Fibroblast of lung (primary cell): ENCODE results near the gene WNT6. TPM values are rescaled to one million over a fixed set of nuclear protein-coding genes. Genes with fewer than 3 reads are reported as not detected.
A peak's percentile ranks its signal among the peaks of the same experiment; 100 is the strongest.

Experiments used
- DNase-seq, 2 donors: peaks; one replicate each; pipeline versions ENCODE4 v3.0.0 to v3.0.0-alpha.2; 2010; ENCODE audit warnings: low read depth in 2 of 2
- H2AFZ ChIP-seq: 2 replicates; pipeline ENCODE4 v1.5.1; 2012; ENCODE audit warnings: low read length, control low read depth, inconsistent platforms
- H3K27ac ChIP-seq: 2 replicates; pipeline ENCODE4 v1.5.1; 2011; ENCODE audit warnings: low read length, control low read depth; ENCODE audit not compliant: insufficient read depth
- H3K27me3 ChIP-seq: 2 replicates; pipeline ENCODE4 v1.5.1; 2011; ENCODE audit warnings: mild to moderate bottlenecking, low read length; ENCODE audit not compliant: control insufficient read depth, insufficient read depth
- H3K36me3 ChIP-seq: 2 replicates; pipeline ENCODE4 v1.5.1; 2011; ENCODE audit warnings: low read length; ENCODE audit not compliant: control insufficient read depth, insufficient read depth
- H3K4me1 ChIP-seq: 2 replicates; pipeline ENCODE4 v1.5.1; 2011; ENCODE audit warnings: low read length; ENCODE audit not compliant: control insufficient read depth, insufficient read depth; ENCODE audit errors: extremely low read depth
- H3K4me2 ChIP-seq: 2 replicates; pipeline ENCODE4 v1.5.1; 2011; ENCODE audit warnings: low read length, control low read depth; ENCODE audit not compliant: insufficient read depth; ENCODE audit errors: extremely low read depth
- H3K4me3 ChIP-seq, 4 experiments: fragments of 200-600 bp in 1 of 4; sonication (generic) in 1 of 4; replicated peaks in 1 of 4; 2 replicates each; pipeline ENCODE4 v1.5.1; 2011 to 2016; ENCODE audit warnings: low read length in 4 of 4, low read depth in 3 of 4, mild to moderate bottlenecking in 3 of 4, control low read depth in 2 of 4, inconsistent platforms in 1 of 4, mixed read lengths in 1 of 4; ENCODE audit not compliant: insufficient read depth in 1 of 4; ENCODE audit errors: control extremely low read depth in 1 of 4
- H3K79me2 ChIP-seq: 2 replicates; pipeline ENCODE4 v1.5.1; 2012; ENCODE audit warnings: mild to moderate bottlenecking, low read length, inconsistent platforms; ENCODE audit not compliant: control insufficient read depth, insufficient read depth
- H3K9ac ChIP-seq: 2 replicates; pipeline ENCODE4 v1.5.1; 2011; ENCODE audit warnings: mild to moderate bottlenecking, low read length, control low read depth; ENCODE audit not compliant: insufficient read depth
- H3K9me3 ChIP-seq: 2 replicates; pipeline ENCODE4 v1.5.1; 2012; ENCODE audit warnings: low read depth, low read length; ENCODE audit not compliant: control insufficient read depth, insufficient read depth
- H4K20me1 ChIP-seq: 2 replicates; pipeline ENCODE4 v1.5.1; 2011; ENCODE audit warnings: low read length; ENCODE audit not compliant: control insufficient read depth, insufficient read depth; ENCODE audit errors: extremely low read depth
- EZH2 ChIP-seq: IDR thresholded peaks from 2 replicates; pipeline ENCODE4 v1.5.1; 2012; ENCODE audit warnings: low read length, control low read depth, mild to moderate bottlenecking; ENCODE audit errors: missing control alignments
- polyA plus RNA-seq, 2 donors: library from polyadenylated mRNA; depleted of rRNA in 1 of 2; stranded (reverse) in 1 of 2; unstranded in 1 of 2; fragments of >200 nt; gene quantifications; 2 replicates each; pipeline ENCODE4 v1.2.1, GENCODE V29; 2011 to 2012; ENCODE audit warnings: missing spikeins in 1 of 2
- total RNA-seq: library from RNA; depleted of rRNA; stranded (reverse); fragments of >200 nt; gene quantifications from 2 replicates; pipeline ENCODE4 v1.2.1, GENCODE V29; 2014
- TF ChIP-seq, protein P1 (sequence below), 2 donors: IDR thresholded peaks in 1 of 2; conservative IDR thresholded peaks in 1 of 2; 1 replicate in 1 of 2; 2 replicates in 1 of 2; pipeline ENCODE4 v1.5.1; 2011 to 2012; ENCODE audit warnings: low read length in 2 of 2, control low read depth in 1 of 2, inconsistent platforms in 1 of 2, low read depth in 1 of 2, mild to moderate bottlenecking in 1 of 2

WNT6 gene
- total and polyA plus RNA-seq, 2 donors (not counting 1 experiment from before 2014, with no cell fraction given): not detected

DNA sequence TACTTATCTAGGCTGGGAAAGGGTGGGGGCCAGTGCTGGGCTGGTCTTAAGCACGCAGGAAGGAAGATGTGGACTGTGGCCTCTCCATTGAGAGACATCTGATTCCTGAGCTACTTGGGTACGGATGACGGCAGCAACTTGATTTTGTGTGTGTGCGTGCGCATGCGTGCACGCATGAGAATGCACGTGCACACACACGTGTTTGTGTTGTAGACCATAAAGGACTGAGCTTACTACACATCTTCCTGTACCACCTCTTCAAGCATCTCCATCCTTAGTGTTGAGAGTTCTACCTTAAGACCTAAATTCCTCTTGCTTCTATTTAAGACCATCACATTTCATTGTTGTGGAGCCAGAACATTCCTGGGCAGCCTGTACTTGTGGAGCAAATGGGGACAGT lies 9.5 kb downstream of the WNT6 start:
- Histone ChIP-seq H3K4me2 (no peak overlapping the region), H3K4me1 (no peaks in the 10 kb centered on the region), H3K27me3 (peaks cover 46% of the 10 kb centered on the region), H2AFZ (no peak overlapping the region), H4K20me1 (no peaks in the 10 kb centered on the region), H3K79me2 (no peaks in the 10 kb centered on the region), H3K9me3 (no peaks in the 10 kb centered on the region), H3K9ac (no peak overlapping the region), H3K36me3 (no peaks in the 10 kb centered on the region), H3K4me3 (no peak overlapping the region), H3K27ac (no peak overlapping the region)
- DNase-seq: no peak
- TF ChIP-seq, protein P1, sequence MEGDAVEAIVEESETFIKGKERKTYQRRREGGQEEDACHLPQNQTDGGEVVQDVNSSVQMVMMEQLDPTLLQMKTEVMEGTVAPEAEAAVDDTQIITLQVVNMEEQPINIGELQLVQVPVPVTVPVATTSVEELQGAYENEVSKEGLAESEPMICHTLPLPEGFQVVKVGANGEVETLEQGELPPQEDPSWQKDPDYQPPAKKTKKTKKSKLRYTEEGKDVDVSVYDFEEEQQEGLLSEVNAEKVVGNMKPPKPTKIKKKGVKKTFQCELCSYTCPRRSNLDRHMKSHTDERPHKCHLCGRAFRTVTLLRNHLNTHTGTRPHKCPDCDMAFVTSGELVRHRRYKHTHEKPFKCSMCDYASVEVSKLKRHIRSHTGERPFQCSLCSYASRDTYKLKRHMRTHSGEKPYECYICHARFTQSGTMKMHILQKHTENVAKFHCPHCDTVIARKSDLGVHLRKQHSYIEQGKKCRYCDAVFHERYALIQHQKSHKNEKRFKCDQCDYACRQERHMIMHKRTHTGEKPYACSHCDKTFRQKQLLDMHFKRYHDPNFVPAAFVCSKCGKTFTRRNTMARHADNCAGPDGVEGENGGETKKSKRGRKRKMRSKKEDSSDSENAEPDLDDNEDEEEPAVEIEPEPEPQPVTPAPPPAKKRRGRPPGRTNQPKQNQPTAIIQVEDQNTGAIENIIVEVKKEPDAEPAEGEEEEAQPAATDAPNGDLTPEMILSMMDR (conservative IDR thresholded peaks at IDR 0.05 in 1 of 2, IDR thresholded peaks at IDR 0.05 in 1 of 2; ENCODE audit: low read depth in 1 of 2, low read length in 2 of 2): no peak
- TF ChIP-seq EZH2: no peak

DNA sequence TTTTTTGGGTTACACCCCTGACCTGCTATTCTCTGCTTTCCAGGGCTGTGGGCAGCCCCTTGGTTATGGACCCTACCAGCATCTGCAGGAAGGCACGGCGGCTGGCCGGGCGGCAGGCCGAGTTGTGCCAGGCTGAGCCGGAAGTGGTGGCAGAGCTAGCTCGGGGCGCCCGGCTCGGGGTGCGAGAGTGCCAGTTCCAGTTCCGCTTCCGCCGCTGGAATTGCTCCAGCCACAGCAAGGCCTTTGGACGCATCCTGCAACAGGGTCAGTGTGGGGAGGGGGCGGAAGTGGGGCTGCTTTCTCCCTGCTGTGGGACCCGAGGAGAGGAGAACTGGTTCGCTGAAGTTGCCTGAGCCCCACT lies 11.4 kb downstream of the WNT6 start:
- Histone ChIP-seq H3K4me3 (no peak overlapping the region), H2AFZ (no peak overlapping the region), H3K27ac (no peak overlapping the region), H3K36me3 (no peaks in the 10 kb centered on the region), H3K4me2 (no peak overlapping the region), H3K9ac (no peak overlapping the region), H3K79me2 (no peaks in the 10 kb centered on the region), H4K20me1 (no peaks in the 10 kb centered on the region), H3K4me1 (no peaks in the 10 kb centered on the region), H3K27me3 (peaks cover 51% of the 10 kb centered on the region), H3K9me3 (no peaks in the 10 kb centered on the region)
- no peak for DNase-seq
- TF ChIP-seq, protein P1 (conservative IDR thresholded peaks at IDR 0.05 in 1 of 2, IDR thresholded peaks at IDR 0.05 in 1 of 2; ENCODE audit: low read depth in 1 of 2, low read length in 2 of 2): no peak
- TF ChIP-seq EZH2: no peak

DNA sequence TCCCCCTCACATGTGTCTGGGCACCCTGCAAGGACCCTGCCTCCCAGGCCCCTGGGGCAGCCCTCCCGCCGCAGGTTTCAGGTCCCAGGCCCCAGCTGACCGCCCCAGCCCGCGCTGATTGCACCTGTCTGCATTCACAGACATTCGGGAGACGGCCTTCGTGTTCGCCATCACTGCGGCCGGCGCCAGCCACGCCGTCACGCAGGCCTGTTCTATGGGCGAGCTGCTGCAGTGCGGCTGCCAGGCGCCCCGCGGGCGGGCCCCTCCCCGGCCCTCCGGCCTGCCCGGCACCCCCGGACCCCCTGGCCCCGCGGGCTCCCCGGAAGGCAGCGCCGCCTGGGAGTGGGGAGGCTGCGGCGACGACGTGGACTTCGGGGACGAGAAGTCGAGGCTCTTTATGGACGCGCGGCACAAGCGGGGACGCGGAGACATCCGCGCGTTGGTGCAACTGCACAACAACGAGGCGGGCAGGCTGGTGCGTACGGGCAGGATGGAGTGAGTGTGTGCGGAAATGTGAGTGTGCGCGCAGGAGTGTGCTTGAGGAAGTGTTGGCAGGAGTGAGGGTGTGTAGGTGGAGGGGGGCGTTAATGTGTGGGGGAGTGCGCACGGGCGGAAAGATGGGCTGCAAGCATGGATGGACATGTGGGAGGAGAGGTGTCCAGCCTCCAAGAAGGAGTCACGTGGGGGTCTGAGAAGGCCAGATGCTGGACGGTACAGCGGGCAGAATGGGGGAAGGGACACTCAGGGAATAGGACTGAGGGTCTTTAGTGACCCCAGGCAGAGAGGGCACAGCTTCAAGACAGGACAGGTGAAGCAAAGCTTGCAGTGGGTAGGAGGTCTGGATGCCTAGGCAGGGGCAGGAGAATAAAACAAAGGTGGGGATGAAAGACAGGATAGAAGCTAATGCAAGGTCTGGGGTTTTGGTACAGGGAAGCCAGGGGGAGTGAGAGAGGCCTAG lies 12.0 kb downstream of the WNT6 start:
- Histone ChIP-seq H3K79me2 (no peaks in the 10 kb centered on the region), H3K27me3 (peaks cover 54% of the 10 kb centered on the region), H3K4me3 (no peak overlapping the region), H3K27ac (no peak overlapping the region), H4K20me1 (no peaks in the 10 kb centered on the region), H3K9ac (no peak overlapping the region), H3K36me3 (no peaks in the 10 kb centered on the region), H2AFZ (no peak overlapping the region), H3K4me2 (no peak overlapping the region), H3K4me1 (no peaks in the 10 kb centered on the region), H3K9me3 (no peaks in the 10 kb centered on the region)
- no peak for DNase-seq
- TF ChIP-seq, protein P1 (conservative IDR thresholded peaks at IDR 0.05 in 1 of 2, IDR thresholded peaks at IDR 0.05 in 1 of 2; ENCODE audit: low read depth in 1 of 2, low read length in 2 of 2): no peak
- peak; percentile 63 for TF ChIP-seq EZH2
